ENCODE measurements around the gene TMEM45B. TPM values are rescaled to one million over a fixed set of nuclear protein-coding genes. Genes with fewer than 3 reads are reported as not detected.
"Not testable (repeated sequence)": the region's sequence is repeated elsewhere in the genome, so short reads cannot be mapped to it uniquely, and the experiment has no call there.

TMEM45B gene
- total and polyA plus RNA-seq, 8 donors: 3.6 to 80.6 (median 19.3) TPM

GRCh38 chr11:129798212-129798611 lies 17.4 kb upstream of the TMEM45B start:
- no peaks in the 10 kb centered on the region for H3K4me1 ChIP-seq
- no peak overlapping the region for H3K27ac ChIP-seq
- H3K27me3 ChIP-seq: no peaks in the 10 kb centered on the region
- peaks cover 0 to 7% (median 6%) of the 10 kb centered on the region in 4 donors for H3K9me3 ChIP-seq
- H3K4me3 ChIP-seq: no peak overlapping the region
- DNase-seq: no peak
- intact Hi-C loops (cut with DNase I; ENCODE audit: low total_unique reads): no loop called here
- no peaks in the 10 kb centered on the region for H3K36me3 ChIP-seq
- TF ChIP-seq EP300 (IDR thresholded peaks at IDR 0.05) (no peak), POLR2AphosphoS5 (IDR thresholded peaks at IDR 0.05) (no peak), POLR2A (IDR thresholded peaks at IDR 0.05) (no peak)
- TF ChIP-seq, protein P1, sequence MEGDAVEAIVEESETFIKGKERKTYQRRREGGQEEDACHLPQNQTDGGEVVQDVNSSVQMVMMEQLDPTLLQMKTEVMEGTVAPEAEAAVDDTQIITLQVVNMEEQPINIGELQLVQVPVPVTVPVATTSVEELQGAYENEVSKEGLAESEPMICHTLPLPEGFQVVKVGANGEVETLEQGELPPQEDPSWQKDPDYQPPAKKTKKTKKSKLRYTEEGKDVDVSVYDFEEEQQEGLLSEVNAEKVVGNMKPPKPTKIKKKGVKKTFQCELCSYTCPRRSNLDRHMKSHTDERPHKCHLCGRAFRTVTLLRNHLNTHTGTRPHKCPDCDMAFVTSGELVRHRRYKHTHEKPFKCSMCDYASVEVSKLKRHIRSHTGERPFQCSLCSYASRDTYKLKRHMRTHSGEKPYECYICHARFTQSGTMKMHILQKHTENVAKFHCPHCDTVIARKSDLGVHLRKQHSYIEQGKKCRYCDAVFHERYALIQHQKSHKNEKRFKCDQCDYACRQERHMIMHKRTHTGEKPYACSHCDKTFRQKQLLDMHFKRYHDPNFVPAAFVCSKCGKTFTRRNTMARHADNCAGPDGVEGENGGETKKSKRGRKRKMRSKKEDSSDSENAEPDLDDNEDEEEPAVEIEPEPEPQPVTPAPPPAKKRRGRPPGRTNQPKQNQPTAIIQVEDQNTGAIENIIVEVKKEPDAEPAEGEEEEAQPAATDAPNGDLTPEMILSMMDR (IDR thresholded peaks at IDR 0.05): no peak
- 76 to 89% (median 81%) methylated on average over 2 of the region's 2 CpGs for WGBS, 5 donors

DNA sequence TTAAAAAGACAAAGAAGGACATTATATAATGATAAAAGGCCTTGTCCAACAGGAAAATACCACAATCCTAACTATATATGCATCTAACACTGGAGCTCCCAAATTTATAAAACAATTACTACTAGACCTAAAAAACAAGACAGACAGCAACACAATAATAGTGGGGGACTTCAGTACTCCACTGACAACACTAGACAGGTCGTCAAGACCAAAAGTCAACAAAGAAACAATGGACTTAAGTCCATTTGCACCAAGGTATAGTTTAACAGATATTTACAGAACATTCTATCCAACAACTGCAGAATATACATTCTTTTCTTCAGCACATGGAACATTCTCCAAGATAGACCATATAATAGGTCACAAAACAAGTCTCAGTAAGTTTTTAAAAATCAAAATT lies 15.5 kb upstream of the TMEM45B start:
- H3K36me3 ChIP-seq; H3K27me3 ChIP-seq; DNase-seq; H3K9me3 ChIP-seq; H3K27ac ChIP-seq; intact Hi-C loops (cut with DNase I; ENCODE audit: low total_unique reads); H3K4me3 ChIP-seq; H3K4me1 ChIP-seq: not testable (repeated sequence)
- 42 to 54% (median 47%) methylated on average over 1 of the region's 1 CpG for WGBS, 5 donors

DNA sequence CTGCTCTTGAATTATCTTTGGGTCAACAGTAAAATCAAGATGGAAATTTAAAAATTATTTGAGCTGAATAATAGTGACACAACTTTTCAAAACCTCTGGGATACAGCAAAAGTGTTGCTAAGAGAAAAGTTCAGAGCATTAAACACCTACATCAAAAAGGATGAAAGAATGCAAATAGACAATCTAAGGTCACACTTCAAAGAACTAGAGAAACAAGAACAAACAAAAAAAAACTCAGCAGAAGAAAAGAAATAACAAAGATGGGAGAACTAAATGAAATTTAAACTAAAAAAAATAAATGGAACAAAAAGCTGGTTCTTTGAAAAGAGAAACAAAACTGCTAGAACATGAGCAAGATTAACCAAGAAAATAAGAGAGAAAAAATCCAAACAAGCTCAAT lies 15.0 kb upstream of the TMEM45B start:
- no peak for DNase-seq
- Histone ChIP-seq H3K36me3 (no peaks in the 10 kb centered on the region), H3K4me1 (no peaks in the 10 kb centered on the region), H3K27me3 (no peaks in the 10 kb centered on the region), H3K9me3 (no peaks in the 10 kb centered on the region), H3K27ac (no peak overlapping the region), H3K4me3 (no peak overlapping the region)
- TF ChIP-seq POLR2A (IDR thresholded peaks at IDR 0.05) (no peak), POLR2AphosphoS5 (IDR thresholded peaks at IDR 0.05) (no peak), EP300 (IDR thresholded peaks at IDR 0.05) (no peak)
- TF ChIP-seq, protein P1 (IDR thresholded peaks at IDR 0.05): no peak
- intact Hi-C loops (cut with DNase I; ENCODE audit: low total_unique reads): no loop called here

DNA sequence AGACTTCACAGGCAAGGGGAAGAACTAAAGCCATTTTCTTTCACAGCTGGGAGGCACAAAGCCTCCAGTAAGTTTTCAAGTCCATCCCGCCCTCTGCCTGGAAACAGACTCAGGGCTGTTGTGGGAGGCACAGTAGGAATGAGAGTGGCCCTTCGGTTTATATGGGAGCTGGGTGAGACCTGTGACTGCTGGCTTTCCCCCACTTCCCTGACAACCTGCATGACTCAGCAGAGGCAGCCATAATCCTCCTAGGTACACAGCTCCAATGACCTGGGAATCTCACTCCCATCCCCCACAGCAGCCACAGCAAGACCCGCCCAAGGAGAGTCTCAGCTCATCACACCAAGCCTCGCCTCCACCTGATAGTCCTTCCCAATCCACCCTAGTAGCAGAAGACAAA lies 12.1 kb upstream of the TMEM45B start:
- H3K27ac ChIP-seq: no peak overlapping the region
- no peaks in the 10 kb centered on the region for H3K9me3 ChIP-seq
- TF ChIP-seq POLR2A (IDR thresholded peaks at IDR 0.05): no peak
- no peak for TF ChIP-seq EP300 (IDR thresholded peaks at IDR 0.05)
- TF ChIP-seq, protein P1 (IDR thresholded peaks at IDR 0.05): no peak
- no peak for TF ChIP-seq POLR2AphosphoS5 (IDR thresholded peaks at IDR 0.05)
- no peak for DNase-seq
- no peaks in the 10 kb centered on the region for H3K27me3 ChIP-seq
- H3K4me1 ChIP-seq: no peaks in the 10 kb centered on the region
- no peak overlapping the region for H3K4me3 ChIP-seq
- WGBS, 5 donors: 66 to 83% (median 74%) methylated on average over 4 of the region's 4 CpGs
- intact Hi-C loops (cut with DNase I; ENCODE audit: low total_unique reads): no loop called here
- H3K36me3 ChIP-seq: no peaks in the 10 kb centered on the region

DNA sequence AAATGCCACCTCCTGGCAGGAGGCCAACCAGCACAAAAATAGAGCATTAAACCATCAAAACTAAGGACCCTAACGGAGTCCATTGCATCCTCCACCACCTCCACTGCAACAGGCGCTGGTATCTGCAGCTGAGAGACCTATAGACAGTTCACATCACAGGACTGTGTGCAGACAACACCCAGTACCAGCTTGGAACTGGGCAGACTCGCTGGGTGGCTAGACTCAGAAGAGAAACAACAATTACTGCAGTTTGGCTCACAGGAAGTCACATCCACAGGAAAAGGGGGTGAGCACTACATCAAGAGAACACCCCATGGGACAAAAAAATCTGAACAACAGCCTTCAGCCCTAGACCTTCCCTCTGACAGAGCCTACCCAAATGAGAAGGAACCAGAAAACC lies 11.6 kb upstream of the TMEM45B start:
- no peak for DNase-seq
- Histone ChIP-seq H3K27me3 (no peaks in the 10 kb centered on the region), H3K4me1 (no peaks in the 10 kb centered on the region), H3K4me3 (no peak overlapping the region), H3K27ac (no peak overlapping the region), H3K9me3 (no peaks in the 10 kb centered on the region), H3K36me3 (no peaks in the 10 kb centered on the region)
- 70 to 88% (median 75%) methylated on average over 3 of the region's 3 CpGs for WGBS, 5 donors
- intact Hi-C loops (cut with DNase I; ENCODE audit: low total_unique reads): no loop called here
- TF ChIP-seq POLR2A (IDR thresholded peaks at IDR 0.05): no peak
- TF ChIP-seq, protein P1 (IDR thresholded peaks at IDR 0.05): no peak
- no peak for TF ChIP-seq POLR2AphosphoS5 (IDR thresholded peaks at IDR 0.05)

DNA sequence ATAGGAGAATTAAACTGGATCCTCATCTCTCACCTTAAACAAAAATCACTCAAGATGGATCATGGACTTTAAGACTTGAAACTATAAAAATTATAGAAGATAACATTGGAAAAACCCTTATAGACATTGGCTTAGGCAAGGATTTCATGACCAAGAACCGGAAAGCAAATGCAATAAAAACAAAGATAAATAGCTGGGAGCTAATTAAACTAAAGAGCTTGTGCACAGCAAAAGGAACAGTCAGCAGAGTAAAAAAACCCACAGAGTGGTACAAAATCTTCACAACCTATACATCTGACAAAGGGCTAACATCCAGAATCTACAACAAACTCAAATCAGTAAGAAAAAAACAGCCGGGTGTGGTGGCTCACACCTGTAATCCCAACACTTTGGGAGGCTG lies 7.4 kb upstream of the TMEM45B start:
- H3K27me3 ChIP-seq; H3K36me3 ChIP-seq; intact Hi-C loops (cut with DNase I; ENCODE audit: low total_unique reads); H3K4me3 ChIP-seq; DNase-seq; H3K9me3 ChIP-seq; H3K4me1 ChIP-seq; H3K27ac ChIP-seq: not testable (repeated sequence)
- WGBS, 5 donors: 83 to 94% (median 88%) methylated on average over 2 of the region's 2 CpGs
